Left cardiac atrium (tissue), 4 donors: Measurements from ENCODE around the gene AK9. TPM values are rescaled to one million over a fixed set of nuclear protein-coding genes. Genes with fewer than 3 reads are reported as not detected.
"Not testable (repeated sequence)": the region's sequence is repeated elsewhere in the genome, so short reads cannot be mapped to it uniquely, and the experiment has no call there.

ENCODE experiments used
- ATAC-seq, 2 donors: fragments of 200-7000 bp; cut with Tn5 transposase; one replicate each; pipeline ENCODE4 v1.9.1; 2020; ENCODE audit warnings: mild to moderate bottlenecking in 2 of 2, moderate library complexity in 2 of 2
- DNase-seq: peaks from one replicate; pipeline ENCODE4 v3.0.0-alpha.2; 2020
- intact Hi-C, 2 donors: fragments of 100-400 bp; cut with DNase I; formaldehyde crosslinking; loops; one replicate each; pipeline versions ENCODE4 v1.14.1 to v1.15.1; 2022 to 2023
- total RNA-seq, 2 donors: library from RNA; stranded (reverse); fragmentation: NEBNext Ultra II Directional; extraction: Animal tissue kit (Norgen Biotek cat#: 25700); gene quantifications; one replicate each; pipeline ENCODE4 v1.2.1, GENCODE V29; 2021
- donor health status: DM: no; HTN: yes; CAD: no.
- donor health status: DM: no; HTN: yes; CAD: no; lungs with severe emphysema.
- donor health status: DM: yes; HTN: yes; CAD: no.
- donor health status: Dilated cardiomyopathy.

Gene AK9
- total RNA-seq, 2 donors from 2014 or later = 7.6 to 9.8 TPM

GRCh38 chr6:109523478-109523877, 167.5 kb downstream of the AK9 start:
- intact Hi-C loops = loop anchor here in 1 of 2 donors (5.0 kb wide), 1 partner anchor 519 kb away; no protein-coding TSS in a partner anchor
- DNase-seq = no peak
- peak in 1 of 2 donors; percentile 70 for ATAC-seq

- DNase-seq = no peak
- no peak for ATAC-seq
- intact Hi-C loops = loop anchor here in 1 of 2 donors (5.0 kb wide), 1 partner anchor 521 kb away; no protein-coding TSS in a partner anchor
These were observed 169.9 kb downstream of the AK9 start for GRCh38 chr6:109521080-109521479.

GRCh38 chr6:109519647-109520046, 171.4 kb downstream of the AK9 start:
- not testable (repeated sequence) for ATAC-seq, DNase-seq
- intact Hi-C loops = loop anchor here in 1 of 2 donors (5.0 kb wide), 1 partner anchor 523 kb away; no protein-coding TSS in a partner anchor

- intact Hi-C loops = no loop called here
- no peak for ATAC-seq
These were observed 174.1 kb downstream of the AK9 start for GRCh38 chr6:109516929-109517328.

GRCh38 chr6:109515781-109516409, 175.1 kb downstream of the AK9 start:
- intact Hi-C loops = no loop called here
- ATAC-seq = no peak

More at GRCh38 chr6:109516929-109517328, 174.1 kb downstream of the AK9 start:
- no peak for DNase-seq

GRCh38 chr6:109514946-109515345, 176.1 kb downstream of the AK9 start:
- ATAC-seq (no peak), DNase-seq (no peak)
- intact Hi-C loops = no loop called here

More at GRCh38 chr6:109515781-109516409, 175.1 kb downstream of the AK9 start:
- no peak for DNase-seq

- ATAC-seq (no peak), DNase-seq (no peak)
- intact Hi-C loops = no loop called here
These were observed 177.4 kb downstream of the AK9 start for GRCh38 chr6:109513571-109514071.

- intact Hi-C loops = no loop called here
- DNase-seq (no peak), ATAC-seq (peak in 1 of 2 donors; percentile 23)
These were observed 178.7 kb downstream of the AK9 start for GRCh38 chr6:109512271-109512817.

- DNase-seq (no peak), ATAC-seq (no peak)
- intact Hi-C loops = no loop called here
These were observed 179.2 kb downstream of the AK9 start for GRCh38 chr6:109511832-109512231.

- intact Hi-C loops = no loop called here
These were observed 180.6 kb downstream of the AK9 start for GRCh38 chr6:109510358-109510757.

GRCh38 chr6:109508166-109508860, 182.7 kb downstream of the AK9 start:
- no peak for DNase-seq
- intact Hi-C loops = no loop called here
- ATAC-seq = no peak

More at GRCh38 chr6:109510358-109510757, 180.6 kb downstream of the AK9 start:
- no peak for DNase-seq
- ATAC-seq = no peak

- no peak for DNase-seq
- no peak for ATAC-seq
- intact Hi-C loops = no loop called here
These were observed 183.4 kb downstream of the AK9 start for GRCh38 chr6:109507490-109508072.

GRCh38 chr6:109506841-109507240, 184.2 kb downstream of the AK9 start:
- no peak for ATAC-seq
- intact Hi-C loops = no loop called here
- DNase-seq = no peak

- DNase-seq (no peak), ATAC-seq (no peak)
- intact Hi-C loops = no loop called here
These were observed 184.7 kb downstream of the AK9 start for GRCh38 chr6:109506314-109506713.

- no peak for ATAC-seq
- DNase-seq = no peak
- intact Hi-C loops = no loop called here
These were observed 187.4 kb downstream of the AK9 start for GRCh38 chr6:109503327-109504224.

GRCh38 chr6:109498936-109499335, 192.1 kb downstream of the AK9 start:
- intact Hi-C loops = no loop called here
- no peak for ATAC-seq
- DNase-seq = no peak

- intact Hi-C loops = no loop called here
- ATAC-seq (no peak), DNase-seq (no peak)
These were observed 192.9 kb downstream of the AK9 start for GRCh38 chr6:109498052-109498451.

- no peak for ATAC-seq
- intact Hi-C loops = no loop called here
- no peak for DNase-seq
These were observed 194.8 kb downstream of the AK9 start for GRCh38 chr6:109496036-109496772.
